ACC112 (cell line): ENCODE results near the gene TMEM258.
A peak's percentile ranks its signal among the peaks of the same experiment; 100 is the strongest.

Experiments
- H2AFZ ChIP-seq: fragments of 200-600 bp; sonication (generic); one replicate; pipeline ENCODE4 v1.6.0; 2017; ENCODE audit warnings: antibody characterized with exemption, low read length; ENCODE audit not compliant: unreplicated experiment
- H3K27ac ChIP-seq: fragments of 200-600 bp; sonication (generic); 2 replicates; pipeline ENCODE4 v1.5.1; 2014; ENCODE audit warnings: low read depth, mild to moderate bottlenecking, antibody characterized with exemption, low read length, moderate library complexity
- H3K27me3 ChIP-seq: fragments of 200-600 bp; sonication (generic); 2 replicates; pipeline ENCODE4 v1.6.1; 2014; ENCODE audit warnings: mild to moderate bottlenecking, antibody characterized with exemption, low read length, moderate library complexity, mixed read lengths; ENCODE audit not compliant: insufficient read depth
- H3K36me3 ChIP-seq: fragments of 200-600 bp; sonication (generic); 2 replicates; pipeline ENCODE4 v1.6.1; 2016; ENCODE audit warnings: mild to moderate bottlenecking, antibody characterized with exemption, low read length, moderate library complexity, mixed read lengths; ENCODE audit not compliant: insufficient read depth
- H3K4me1 ChIP-seq: fragments of 200-600 bp; sonication (generic); one replicate; pipeline ENCODE4 v1.6.1; 2016; ENCODE audit warnings: low read length, mixed read lengths; ENCODE audit not compliant: insufficient read depth, unreplicated experiment, control insufficient read depth
- H3K4me3 ChIP-seq: fragments of 200-600 bp; sonication (generic); 2 replicates; pipeline ENCODE4 v1.5.1; 2014; ENCODE audit warnings: mild to moderate bottlenecking, low read depth, low read length
- H3K79me2 ChIP-seq: fragments of 200-600 bp; sonication (generic); one replicate; pipeline ENCODE4 v1.6.0; 2016; ENCODE audit warnings: low read length; ENCODE audit not compliant: control insufficient read depth, unreplicated experiment, insufficient read depth

TMEM258 gene

DNA sequence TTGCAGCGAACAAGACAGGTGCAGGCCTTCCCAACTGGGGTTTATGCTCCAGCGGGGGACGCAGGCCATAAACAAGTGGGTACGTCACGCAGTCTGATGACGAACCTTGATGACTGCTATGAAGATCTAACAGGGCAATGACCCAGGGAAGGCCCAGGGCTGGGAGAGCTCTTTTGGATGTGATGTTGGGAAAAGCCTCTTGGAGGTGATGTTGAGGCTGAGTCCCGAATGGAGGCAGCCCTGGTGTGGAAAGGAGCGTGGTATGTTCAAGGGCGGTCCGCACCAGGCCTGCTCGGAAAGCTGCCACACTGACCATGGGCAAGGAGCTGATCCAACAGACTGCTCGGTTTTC is 41.5 kb upstream of the TMEM258 start:
- Histone ChIP-seq H3K4me3 (no peak overlapping the region), H3K4me1 (peaks cover 41% of the 10 kb centered on the region), H3K27ac (peak overlapping the region; percentile 70; the same call in 1 of the 2 replicates), H2AFZ (no peak overlapping the region), H3K27me3 (no peaks in the 10 kb centered on the region), H3K36me3 (0 out of 2 replicates have a peak, but pooled peaks cover 5% of the 10 kb centered on the region), H3K79me2 (peaks cover 31% of the 10 kb centered on the region)

DNA sequence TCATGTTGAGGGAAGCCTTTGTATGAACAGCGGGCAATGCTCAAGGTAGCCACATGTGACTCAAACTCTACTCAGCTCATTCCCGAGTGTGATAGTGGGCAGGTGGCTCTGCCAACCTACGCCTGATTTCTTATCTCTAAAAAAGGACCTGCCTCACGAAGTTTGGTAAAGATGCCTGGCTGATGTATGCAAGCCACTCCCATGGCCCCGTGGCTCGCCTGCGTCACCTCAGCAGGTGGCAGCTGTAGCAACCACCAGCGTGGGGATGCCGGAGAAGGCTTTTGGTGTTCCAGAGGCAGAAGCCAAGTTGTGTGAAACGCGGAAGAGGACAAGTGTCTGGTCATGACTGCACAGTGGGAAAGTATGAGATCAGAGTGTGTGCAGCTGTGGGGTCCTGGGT is 41.1 kb upstream of the TMEM258 start:
- Histone ChIP-seq H3K27me3 (no peaks in the 10 kb centered on the region), H2AFZ (no peak overlapping the region), H3K27ac (no peak overlapping the region), H3K36me3 (0 out of 2 replicates have a peak, but pooled peaks cover 5% of the 10 kb centered on the region), H3K4me3 (no peak overlapping the region), H3K79me2 (peaks cover 33% of the 10 kb centered on the region), H3K4me1 (peaks cover 41% of the 10 kb centered on the region)

DNA sequence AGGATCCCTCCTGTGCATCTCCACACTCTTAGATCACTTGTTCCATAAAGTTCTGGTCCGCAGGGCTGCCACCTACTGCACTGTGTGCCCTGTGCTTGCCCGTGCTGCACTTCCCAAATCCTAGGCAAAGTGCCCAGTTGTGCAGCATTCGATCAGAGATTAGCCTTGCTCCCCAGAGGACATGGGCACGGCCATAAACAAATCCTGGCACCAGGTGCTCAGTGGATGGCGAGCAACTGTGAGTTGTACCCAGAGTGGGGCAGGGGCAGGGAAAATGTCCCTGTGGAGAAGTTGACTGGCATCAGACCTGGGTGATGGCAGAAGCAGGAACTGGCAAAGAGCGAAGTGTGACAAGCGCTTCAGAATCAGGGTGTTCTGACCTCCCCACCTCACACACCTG is 40.4 kb upstream of the TMEM258 start:
- Histone ChIP-seq H2AFZ (no peak overlapping the region), H3K36me3 (no peaks in the 10 kb centered on the region), H3K27ac (no peak overlapping the region), H3K79me2 (peaks cover 33% of the 10 kb centered on the region), H3K27me3 (no peaks in the 10 kb centered on the region), H3K4me1 (peaks cover 41% of the 10 kb centered on the region), H3K4me3 (no peak overlapping the region)

DNA sequence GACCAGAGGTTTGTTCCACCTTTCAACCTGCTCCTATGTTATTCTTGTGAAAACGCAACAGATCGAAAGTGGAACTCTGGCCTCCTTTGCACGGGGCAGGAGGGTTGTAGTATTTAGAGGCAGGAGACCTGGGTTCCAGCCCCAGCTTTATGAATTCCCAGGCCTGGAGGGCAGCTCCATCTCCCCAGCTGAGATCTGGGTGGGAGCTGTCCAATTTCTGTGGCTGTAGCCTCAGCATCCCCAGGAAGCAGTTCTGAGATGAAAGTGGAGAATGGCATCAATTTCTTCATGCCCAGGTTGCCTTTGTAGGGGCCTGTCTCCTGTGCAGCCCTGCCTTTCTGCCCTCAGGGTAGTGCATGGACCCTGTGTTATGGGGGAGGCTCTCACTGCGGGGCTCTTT is 39.8 kb upstream of the TMEM258 start:
- H3K4me1 ChIP-seq = peaks cover 41% of the 10 kb centered on the region
- peaks cover 33% of the 10 kb centered on the region for H3K79me2 ChIP-seq
- H3K4me3 ChIP-seq = no peak overlapping the region
- no peaks in the 10 kb centered on the region for H3K36me3 ChIP-seq
- H3K27me3 ChIP-seq = no peaks in the 10 kb centered on the region
- H2AFZ ChIP-seq = no peak overlapping the region
- H3K27ac ChIP-seq = no peak overlapping the region

DNA sequence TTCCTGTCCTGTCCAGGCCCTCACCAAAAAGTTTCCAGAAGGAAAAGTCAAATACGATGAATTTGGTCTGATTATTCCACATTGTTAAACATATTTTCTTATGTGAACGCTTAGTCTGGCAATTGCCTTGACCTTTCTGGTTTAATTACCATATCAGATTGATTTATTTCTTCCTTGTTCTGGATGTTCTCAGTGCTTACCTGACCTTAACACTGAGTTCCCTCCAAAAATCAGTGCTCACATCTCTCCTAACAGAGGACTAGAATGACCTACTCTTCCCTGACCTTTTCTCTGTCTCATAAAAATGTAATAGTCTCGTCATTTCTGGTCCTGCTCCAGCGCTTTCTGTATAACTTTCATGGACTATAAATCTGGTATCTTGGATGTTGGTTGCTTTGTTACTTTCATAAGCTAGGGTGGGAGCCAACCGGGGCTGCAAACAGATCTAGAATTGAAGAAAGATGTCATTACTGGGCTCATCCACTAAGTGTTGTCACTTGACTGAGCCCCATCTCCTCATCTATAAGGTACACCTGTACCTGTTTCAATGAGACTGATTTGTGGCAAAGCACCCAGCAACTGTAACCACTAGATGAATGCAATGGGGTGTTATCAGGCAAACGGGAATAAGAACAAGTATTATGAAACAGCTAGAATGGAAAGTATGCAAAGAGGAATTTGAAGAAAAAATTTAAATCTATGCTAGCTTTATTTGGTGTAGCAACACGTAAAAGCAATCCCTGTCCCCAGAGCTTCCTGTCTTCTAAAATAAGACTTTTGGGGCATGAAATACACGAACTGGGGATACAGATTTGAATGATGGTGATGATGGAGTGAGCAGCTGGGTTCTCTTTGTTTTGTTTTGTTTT is 38.1 kb upstream of the TMEM258 start:
- H3K36me3 ChIP-seq = no peaks in the 10 kb centered on the region
- H2AFZ ChIP-seq = no peak overlapping the region
- no peak overlapping the region for H3K27ac ChIP-seq
- H3K4me1 ChIP-seq = peaks cover 36% of the 10 kb centered on the region
- H3K79me2 ChIP-seq = peaks cover 33% of the 10 kb centered on the region
- H3K4me3 ChIP-seq = peak overlapping the region; percentile 88
- no peaks in the 10 kb centered on the region for H3K27me3 ChIP-seq

DNA sequence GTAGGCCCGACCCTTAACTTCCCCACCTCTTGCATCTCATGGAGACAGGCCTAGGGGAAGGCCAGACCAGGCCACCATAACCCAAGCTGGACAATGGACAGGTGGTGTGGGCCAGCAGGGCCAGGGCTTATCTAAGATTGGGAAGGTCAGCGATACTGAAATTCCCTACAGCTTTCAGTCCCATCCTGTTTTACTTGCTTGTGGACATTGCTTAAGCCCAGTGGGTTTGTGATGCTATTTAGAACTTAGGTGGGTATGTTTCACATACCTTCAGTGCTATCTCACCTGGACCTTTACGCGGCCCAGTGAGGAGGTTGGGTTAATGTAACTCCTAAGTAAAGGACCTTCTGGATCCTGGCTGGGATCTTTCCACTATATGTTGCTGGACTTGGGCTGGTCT is 37.4 kb upstream of the TMEM258 start:
- no peak overlapping the region for H2AFZ ChIP-seq
- H3K27me3 ChIP-seq = no peaks in the 10 kb centered on the region
- no peak overlapping the region for H3K27ac ChIP-seq
- peaks cover 30% of the 10 kb centered on the region for H3K4me1 ChIP-seq
- peaks cover 33% of the 10 kb centered on the region for H3K79me2 ChIP-seq
- H3K4me3 ChIP-seq = peak overlapping the region; percentile 88
- H3K36me3 ChIP-seq = no peaks in the 10 kb centered on the region

DNA sequence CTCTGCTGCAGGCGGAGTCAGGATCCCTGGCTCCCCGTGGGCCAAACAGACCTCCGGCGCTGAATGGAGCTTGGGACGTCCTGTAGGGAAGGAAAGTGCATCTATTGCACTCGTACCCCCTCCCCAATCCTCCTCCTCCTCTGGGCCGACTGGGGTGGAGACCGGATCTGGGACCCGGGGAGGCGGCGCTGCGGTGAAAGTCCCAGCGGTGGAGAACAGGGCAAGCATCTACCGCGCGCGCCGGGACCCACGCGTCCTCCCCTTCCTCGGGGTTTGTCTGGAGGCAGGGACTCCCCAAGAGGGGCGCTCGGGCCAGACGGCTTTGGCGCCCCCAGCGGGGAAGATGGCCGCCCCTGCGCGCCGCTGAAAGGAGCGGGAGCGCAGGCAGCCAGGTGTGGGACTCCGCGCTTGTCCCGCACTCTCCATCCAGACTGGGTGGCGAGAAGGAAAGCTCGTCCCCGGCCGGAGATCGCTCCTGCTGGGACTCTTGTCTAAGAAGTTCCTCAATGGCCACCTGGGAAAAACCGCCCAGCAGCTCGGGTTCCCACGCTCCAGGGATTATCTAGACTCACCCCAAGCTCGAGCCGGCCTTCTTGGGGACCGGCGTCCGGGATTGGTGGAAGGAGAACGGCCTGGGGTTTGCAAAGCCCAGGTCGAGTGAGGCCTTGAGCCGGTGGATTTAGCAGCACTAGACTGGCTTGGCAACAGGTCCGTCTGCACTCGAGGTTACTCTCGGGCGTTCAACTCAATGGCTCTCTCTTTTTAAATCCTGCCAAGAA is 36.4 kb upstream of the TMEM258 start:
- Histone ChIP-seq H3K27ac (no peak overlapping the region), H3K79me2 (peaks cover 33% of the 10 kb centered on the region), H3K27me3 (no peaks in the 10 kb centered on the region), H3K36me3 (no peaks in the 10 kb centered on the region), H3K4me1 (peaks cover 21% of the 10 kb centered on the region), H2AFZ (peak overlapping the region; percentile 29), H3K4me3 (peak overlapping the region; percentile 88)

DNA sequence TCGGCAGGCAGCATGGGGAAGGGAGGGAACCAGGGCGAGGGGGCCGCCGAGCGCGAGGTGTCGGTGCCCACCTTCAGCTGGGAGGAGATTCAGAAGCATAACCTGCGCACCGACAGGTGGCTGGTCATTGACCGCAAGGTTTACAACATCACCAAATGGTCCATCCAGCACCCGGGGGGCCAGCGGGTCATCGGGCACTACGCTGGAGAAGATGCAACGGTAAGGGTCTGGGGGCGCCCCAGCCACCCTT is 35.9 kb upstream of the TMEM258 start:
- H2AFZ ChIP-seq = no peak overlapping the region

DNA sequence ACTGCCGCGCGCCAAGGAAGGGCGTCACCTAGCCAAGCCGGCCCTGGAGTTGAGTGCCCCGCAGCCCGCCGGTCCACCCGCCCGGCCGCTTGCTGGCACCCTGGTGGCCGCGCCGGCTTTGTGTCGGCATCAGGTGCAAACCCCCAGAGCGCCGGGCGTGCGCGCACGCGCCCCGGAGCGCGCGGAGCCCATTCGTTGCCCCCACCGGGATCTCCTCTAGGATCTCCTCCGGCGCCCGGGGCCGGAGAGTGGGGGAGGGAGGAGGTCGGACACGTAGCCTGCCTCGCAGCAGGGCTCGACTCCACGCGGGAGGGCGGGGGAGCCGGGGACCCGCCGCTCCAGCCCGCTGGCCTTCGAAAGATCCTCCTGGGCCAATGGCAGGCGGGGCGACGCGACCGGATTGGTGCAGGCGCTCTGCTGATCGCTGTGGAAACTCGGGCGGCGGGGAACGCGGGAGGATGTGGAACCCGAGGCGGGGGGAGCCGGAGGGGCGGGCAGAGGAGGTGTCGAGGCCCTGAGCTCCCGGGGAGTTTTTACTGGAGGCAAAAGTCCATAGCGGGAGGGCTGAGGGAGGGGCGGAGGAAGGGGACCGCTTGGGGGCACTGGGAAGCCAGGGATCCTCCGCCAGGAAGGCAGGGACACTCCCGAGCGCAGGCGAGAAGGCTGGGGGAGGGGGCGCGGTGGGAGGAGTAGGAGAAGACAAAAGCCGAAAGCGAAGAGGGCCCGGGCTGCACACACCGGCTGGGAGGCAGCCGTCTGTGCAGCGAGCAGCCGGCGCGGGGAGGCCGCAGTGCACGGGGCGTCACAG is 35.4 kb upstream of the TMEM258 start, which contains the start of gene FADS2:
Gene FADS2 (plus strand): TSS at position 730 of the 808 bp plus-strand sequence. CDS start 91 bp downstream, outside the sequence.
- no peaks in the 10 kb centered on the region for H3K36me3 ChIP-seq
- H3K27ac ChIP-seq = peak within 1 kb of the TSS; percentile 13; the same call in 1 of the 2 replicates
- peaks cover 33% of the 10 kb centered on the region for H3K79me2 ChIP-seq
- peak within 1 kb of the TSS; percentile 88 for H3K4me3 ChIP-seq
- peak within 1 kb of the TSS; percentile 29 for H2AFZ ChIP-seq
- no peaks in the 10 kb centered on the region for H3K27me3 ChIP-seq
- H3K4me1 ChIP-seq = peaks cover 17% of the 10 kb centered on the region

More for the DNA sequence above, 35.9 kb upstream of the TMEM258 start:
- H3K36me3 ChIP-seq = no peaks in the 10 kb centered on the region
- H3K4me1 ChIP-seq = peaks cover 17% of the 10 kb centered on the region
- no peaks in the 10 kb centered on the region for H3K27me3 ChIP-seq
- peak overlapping the region; percentile 88 for H3K4me3 ChIP-seq
- no peak overlapping the region for H3K27ac ChIP-seq
- H3K79me2 ChIP-seq = peaks cover 33% of the 10 kb centered on the region

DNA sequence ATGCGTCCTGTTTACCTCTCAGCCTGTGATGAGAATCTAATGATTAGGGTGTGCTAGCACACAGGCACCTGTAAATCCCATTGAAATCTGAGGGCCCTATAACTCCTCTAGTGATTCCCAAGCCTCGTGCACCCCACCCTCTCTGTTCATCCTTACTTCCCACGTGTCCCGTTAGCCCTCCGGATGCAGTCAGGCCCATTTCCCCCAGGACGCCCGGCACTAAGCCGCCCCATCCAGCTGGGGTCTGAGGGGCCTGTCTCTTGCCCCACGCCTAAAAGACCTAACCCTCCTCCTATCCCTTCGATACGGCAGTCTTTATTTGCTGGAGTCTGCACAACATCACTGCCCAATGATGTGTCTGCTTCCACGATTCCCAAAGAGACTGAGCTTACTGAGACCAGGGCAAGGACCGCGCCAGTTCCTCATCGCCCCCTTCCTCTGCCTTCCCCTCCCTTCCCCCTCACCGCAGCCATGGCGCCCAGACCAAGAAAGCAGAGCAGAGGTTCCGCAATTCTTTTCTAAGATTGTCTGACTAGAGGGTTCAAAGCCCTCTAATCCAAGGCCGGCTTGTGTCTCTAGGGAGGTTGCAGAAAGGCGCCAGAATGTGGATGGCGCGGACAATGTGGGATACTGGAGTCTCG is 34.7 kb upstream of the TMEM258 start:
- Histone ChIP-seq H3K27ac (0 out of 2 replicates have a peak overlapping the region, but pooled peaks have one; percentile 13), H3K36me3 (no peaks in the 10 kb centered on the region), H3K4me1 (peaks cover 17% of the 10 kb centered on the region), H3K79me2 (peaks cover 31% of the 10 kb centered on the region), H3K27me3 (no peaks in the 10 kb centered on the region), H3K4me3 (peak overlapping the region; percentile 88), H2AFZ (no peak overlapping the region)
